Peyer's patch (tissue), 4 donors: ENCODE results near the gene DOCK4. TPM values are rescaled to one million over a fixed set of nuclear protein-coding genes. Genes with fewer than 3 reads are reported as not detected.

Experiments used
- DNase-seq, 3 donors: peaks; one replicate each; pipeline ENCODE4 v3.0.0-alpha.2; 2017 to 2019
- H3K27ac ChIP-seq, 4 donors: fragments of 200-600 bp; sonication (generic); one replicate each; pipeline ENCODE4 v1.5.1; 2016 to 2019
- H3K27me3 ChIP-seq, 2 donors: fragments of 200-600 bp; sonication (generic); one replicate each; pipeline ENCODE4 v1.5.1; 2019
- H3K36me3 ChIP-seq, 3 donors: fragments of 200-600 bp; sonication (generic); one replicate each; pipeline ENCODE4 v1.5.1; 2016 to 2019
- H3K4me1 ChIP-seq, 4 donors: fragments of 200-600 bp; sonication (generic); one replicate each; pipeline ENCODE4 v1.5.1; 2016 to 2019
- H3K4me3 ChIP-seq, 4 donors: fragments of 200-600 bp; sonication (generic); 1 replicate in 3 of 4; 2 replicates in 1 of 4; pipeline ENCODE4 v1.5.1; 2016 to 2019; ENCODE audit warnings: mild to moderate bottlenecking in 1 of 4
- H3K9me3 ChIP-seq, 4 donors: fragments of 200-600 bp; sonication (generic); one replicate each; pipeline ENCODE4 v1.5.1; 2016 to 2019; ENCODE audit warnings: mild to moderate bottlenecking in 1 of 4
- CTCF ChIP-seq, 6 experiments: fragments of 450-650 bp in 4 of 6; fragments of 200-600 bp in 2 of 6; sonication (generic) in 1 of 6; IDR thresholded peaks; one replicate each; pipeline ENCODE4 v1.5.1; 2017 to 2019; ENCODE audit warnings: antibody characterized with exemption in 6 of 6, mild to moderate bottlenecking in 3 of 6, moderate library complexity in 1 of 6
- POLR2A ChIP-seq, 2 donors: fragments of 450-650 bp; IDR thresholded peaks; one replicate each; pipeline ENCODE4 v1.5.1; 2017; ENCODE audit warnings: antibody characterized with exemption in 2 of 2, mild to moderate bottlenecking in 2 of 2, moderate library complexity in 2 of 2
- total RNA-seq, 4 donors: library from RNA; depleted of rRNA; stranded (reverse); fragments of >200 nt; gene quantifications; one replicate each; pipeline ENCODE4 v1.1.0, GENCODE V29; 2016

Gene DOCK4
- total RNA-seq, 4 donors from 2014 or later: 5.1 to 52.8 (median 15.5) TPM

DNA sequence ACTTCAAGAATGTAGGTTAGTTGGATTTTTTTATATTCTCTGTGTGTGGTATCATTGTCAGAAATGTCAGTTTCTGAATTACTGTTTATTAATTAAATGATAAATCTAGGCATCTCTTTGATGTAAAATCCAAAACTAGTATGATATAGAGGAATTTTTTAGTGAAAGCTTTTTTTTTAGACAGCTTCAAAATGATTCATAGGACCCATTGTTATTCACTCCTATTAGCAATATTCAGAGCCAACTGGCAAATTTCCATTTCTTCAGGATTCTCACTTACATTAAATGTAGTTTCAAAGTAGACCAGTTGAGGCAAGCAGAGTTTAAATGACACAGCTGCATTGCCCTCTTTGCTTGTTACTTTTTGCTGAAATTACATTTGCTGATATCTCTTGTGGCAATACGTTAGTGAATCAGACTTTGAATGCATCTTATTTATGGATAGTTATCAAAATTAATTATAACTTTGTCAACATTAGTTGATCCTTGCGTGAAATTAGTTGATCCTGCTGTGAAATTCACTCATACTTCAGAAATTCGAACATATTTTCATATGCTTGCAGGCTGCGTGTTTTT is 20.6 kb upstream of the DOCK4 start:
- TF ChIP-seq CTCF (IDR thresholded peaks at IDR 0.05) (no peak), POLR2A (IDR thresholded peaks at IDR 0.05) (no peak)
- H3K4me3 ChIP-seq: no peak overlapping the region
- no peaks in the 10 kb centered on the region for H3K27me3 ChIP-seq
- no peak for DNase-seq
- H3K9me3 ChIP-seq: no peaks in the 10 kb centered on the region
- H3K36me3 ChIP-seq: no peaks in the 10 kb centered on the region
- H3K27ac ChIP-seq: no peak overlapping the region
- no peaks in the 10 kb centered on the region for H3K4me1 ChIP-seq

- no peak overlapping the region for H3K27ac ChIP-seq
- H3K9me3 ChIP-seq: no peaks in the 10 kb centered on the region
- no peak for DNase-seq
- TF ChIP-seq CTCF (IDR thresholded peaks at IDR 0.05): no peak
- TF ChIP-seq POLR2A (IDR thresholded peaks at IDR 0.05): no peak
- H3K27me3 ChIP-seq: no peaks in the 10 kb centered on the region
- no peak overlapping the region for H3K4me3 ChIP-seq
- no peaks in the 10 kb centered on the region for H3K36me3 ChIP-seq
- H3K4me1 ChIP-seq: no peaks in the 10 kb centered on the region
Observed at GRCh38 chr7:112225006-112225405, 18.8 kb upstream of the DOCK4 start.

DNA sequence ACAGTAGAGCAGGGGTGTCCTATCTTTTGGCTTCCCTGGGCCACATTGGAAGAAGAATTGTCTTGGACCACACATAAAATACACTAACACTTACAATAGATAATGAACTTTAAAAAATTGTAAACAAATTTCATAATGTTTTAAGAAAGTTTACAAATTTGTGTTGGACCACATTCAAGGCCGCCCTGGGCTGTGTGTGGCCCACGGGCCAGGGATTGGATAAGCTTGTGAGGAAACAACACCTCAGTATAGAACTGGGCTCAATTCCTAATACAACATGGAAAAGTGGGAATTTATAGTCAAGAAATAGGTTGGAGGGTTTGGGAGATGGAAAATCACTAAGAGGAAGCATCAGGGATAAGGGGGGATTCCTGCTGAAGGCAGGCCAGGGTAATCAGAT is 18.0 kb upstream of the DOCK4 start:
- TF ChIP-seq CTCF (IDR thresholded peaks at IDR 0.05) (no peak), POLR2A (IDR thresholded peaks at IDR 0.05) (no peak)
- no peak overlapping the region for H3K4me3 ChIP-seq
- no peaks in the 10 kb centered on the region for H3K27me3 ChIP-seq
- H3K9me3 ChIP-seq: no peaks in the 10 kb centered on the region
- no peak overlapping the region for H3K27ac ChIP-seq
- H3K4me1 ChIP-seq: no peaks in the 10 kb centered on the region
- no peaks in the 10 kb centered on the region for H3K36me3 ChIP-seq
- no peak for DNase-seq

- H3K4me3 ChIP-seq: no peak overlapping the region
- H3K27ac ChIP-seq: no peak overlapping the region
- no peak for TF ChIP-seq POLR2A (IDR thresholded peaks at IDR 0.05)
- no peak for TF ChIP-seq CTCF (IDR thresholded peaks at IDR 0.05)
- no peaks in the 10 kb centered on the region for H3K36me3 ChIP-seq
- no peak for DNase-seq
- H3K27me3 ChIP-seq: no peaks in the 10 kb centered on the region
- no peaks in the 10 kb centered on the region for H3K4me1 ChIP-seq
- no peaks in the 10 kb centered on the region for H3K9me3 ChIP-seq
Observed at GRCh38 chr7:112223310-112223709, 17.1 kb upstream of the DOCK4 start.

DNA sequence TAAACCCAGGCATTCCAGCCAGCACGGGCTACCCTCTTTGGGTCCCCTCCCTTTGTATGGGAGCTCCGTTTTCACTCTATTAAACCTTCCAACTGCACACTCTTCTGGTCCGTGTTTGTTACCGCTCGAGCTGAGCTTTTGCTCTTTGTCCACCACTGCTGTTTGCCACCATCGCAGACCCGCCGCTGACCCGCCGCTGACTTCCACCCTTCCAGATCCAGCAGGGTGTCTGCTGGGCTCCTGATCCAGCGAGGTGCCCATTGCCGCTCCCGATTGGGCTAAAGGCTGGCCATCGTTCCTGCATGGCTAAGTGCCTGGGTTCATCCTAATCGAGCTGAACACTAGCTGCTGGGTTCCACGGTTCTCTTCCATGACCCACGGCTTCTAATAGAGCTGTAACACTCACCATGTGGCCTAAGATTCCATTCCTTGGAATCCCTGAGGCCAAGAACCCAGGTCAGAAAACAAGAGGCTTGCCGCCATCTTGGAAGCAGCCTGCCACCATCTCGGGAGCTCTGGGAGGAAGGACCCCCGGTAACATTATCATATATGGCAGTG is 14.8 kb upstream of the DOCK4 start:
- TF ChIP-seq CTCF (IDR thresholded peaks at IDR 0.05): no peak
- Histone ChIP-seq H3K4me3 (no peak overlapping the region), H3K27ac (no peak overlapping the region), H3K36me3 (no peaks in the 10 kb centered on the region), H3K9me3 (no peaks in the 10 kb centered on the region), H3K27me3 (no peaks in the 10 kb centered on the region), H3K4me1 (no peaks in the 10 kb centered on the region)
- DNase-seq: no peak

GRCh38 chr7:112215787-112216186 is 9.6 kb upstream of the DOCK4 start:
- Histone ChIP-seq H3K27ac (no peak overlapping the region), H3K4me1 (peaks cover 0 to 5% (median 0%) of the 10 kb centered on the region in 4 donors), H3K9me3 (no peaks in the 10 kb centered on the region), H3K27me3 (no peaks in the 10 kb centered on the region), H3K4me3 (no peak overlapping the region), H3K36me3 (no peaks in the 10 kb centered on the region)
- TF ChIP-seq POLR2A (IDR thresholded peaks at IDR 0.05) (no peak), CTCF (IDR thresholded peaks at IDR 0.05) (no peak)
- no peak for DNase-seq
